ENCODE measurements around the gene IQCH. TPM values are rescaled to one million over a fixed set of nuclear protein-coding genes. Genes with fewer than 3 reads are reported as not detected.

The IQCH gene
- total RNA-seq, 1 experiment from 2014 or later = 2.1 TPM

GRCh38 chr15:67219288-67219687 is 35.3 kb upstream of the IQCH start:
- no peak overlapping the region for H3K9ac ChIP-seq (ENCODE audit: low read length)
- H3K4me3 ChIP-seq (ENCODE audit: low read length) = no peak overlapping the region
- no peaks in the 10 kb centered on the region for H3K9me3 ChIP-seq (ENCODE audit: low read length)
- POLR2A ChIA-PET (ENCODE audit: unreplicated experiment) = no interaction called here
- peaks cover 3% of the 10 kb centered on the region; the same call in 1 of the 2 replicates for H3K36me3 ChIP-seq (ENCODE audit: low read depth, low read length)
- H3K79me2 ChIP-seq (ENCODE audit: low read length) = no peaks in the 10 kb centered on the region
- H3K27ac ChIP-seq (ENCODE audit: low read length) = no peak overlapping the region
- no peaks in the 10 kb centered on the region for H3K27me3 ChIP-seq (ENCODE audit: low read length)
- BruUV-seq (replicated peaks) = no TSS peak
- DNase-seq (no peak), ATAC-seq (no peak)
- intact Hi-C loops (cut with micrococcal nuclease) = no loop called here
- TF ChIP-seq EZH2phosphoT487 (IDR thresholded peaks at IDR 0.05; ENCODE audit: borderline replicate concordance, low read length) (no peak), EZH2 (IDR thresholded peaks at IDR 0.05; ENCODE audit: low read length, unreplicated experiment) (no peak), CTCF (conservative IDR thresholded peaks at IDR 0.05; ENCODE audit: low read depth, low read length) (no peak)
- H3F3A ChIP-seq (ENCODE audit: low read length, unreplicated experiment) = no peaks in the 10 kb centered on the region
- no peaks in the 10 kb centered on the region for H4K20me1 ChIP-seq (ENCODE audit: low read length)
- no peaks in the 10 kb centered on the region for H3K4me1 ChIP-seq (ENCODE audit: insufficient read depth, low read length)
- no peak overlapping the region for H2AFZ ChIP-seq (ENCODE audit: low read length)
- no peaks in the 10 kb centered on the region for H3K9me2 ChIP-seq (replicated peaks; ENCODE audit: low read length)
- H3K4me2 ChIP-seq (ENCODE audit: low read length) = no peak overlapping the region
- CTCF ChIA-PET = no interaction called here

GRCh38 chr15:67224889-67225288 is 29.7 kb upstream of the IQCH start:
- Histone ChIP-seq H3K9ac (ENCODE audit: low read length) (no peak overlapping the region), H3K79me2 (ENCODE audit: low read length) (no peaks in the 10 kb centered on the region), H3K27me3 (ENCODE audit: low read length) (no peaks in the 10 kb centered on the region), H3K9me3 (ENCODE audit: low read length) (no peaks in the 10 kb centered on the region), H3K9me2 (replicated peaks; ENCODE audit: low read length) (no peaks in the 10 kb centered on the region), H3K36me3 (ENCODE audit: low read depth, low read length) (peaks cover 11% of the 10 kb centered on the region; the same call in 1 of the 2 replicates), H4K20me1 (ENCODE audit: low read length) (no peaks in the 10 kb centered on the region), H3K4me1 (ENCODE audit: insufficient read depth, low read length) (peaks cover 13% of the 10 kb centered on the region), H3K4me3 (ENCODE audit: low read length) (no peak overlapping the region), H3K27ac (ENCODE audit: low read length) (peak overlapping the region; percentile 21), H2AFZ (ENCODE audit: low read length) (no peak overlapping the region), H3K4me2 (ENCODE audit: low read length) (0 out of 2 replicates have a peak overlapping the region, but pooled peaks have one; percentile 4), H3F3A (ENCODE audit: low read length, unreplicated experiment) (peaks cover 2% of the 10 kb centered on the region)
- CTCF ChIA-PET = no interaction called here
- BruUV-seq (replicated peaks) = no TSS peak
- DNase-seq = peak; percentile 39
- ATAC-seq = no peak
- intact Hi-C loops (cut with micrococcal nuclease) = no loop called here
- TF ChIP-seq EZH2 (IDR thresholded peaks at IDR 0.05; ENCODE audit: low read length, unreplicated experiment) (no peak), EZH2phosphoT487 (IDR thresholded peaks at IDR 0.05; ENCODE audit: borderline replicate concordance, low read length) (no peak), CTCF (conservative IDR thresholded peaks at IDR 0.05; ENCODE audit: low read depth, low read length) (no peak)
- POLR2A ChIA-PET (ENCODE audit: unreplicated experiment) = interaction anchor here (0.5 kb wide), 1 partner anchor 104 kb away, joined by 7 read pairs; no protein-coding TSS in a partner anchor

- Histone ChIP-seq H2AFZ (ENCODE audit: low read length) (no peak overlapping the region), H3K27me3 (ENCODE audit: low read length) (no peaks in the 10 kb centered on the region), H3K4me2 (ENCODE audit: low read length) (0 out of 2 replicates have a peak overlapping the region, but pooled peaks have one; percentile 4), H3F3A (ENCODE audit: low read length, unreplicated experiment) (peaks cover 2% of the 10 kb centered on the region), H3K4me1 (ENCODE audit: insufficient read depth, low read length) (peaks cover 13% of the 10 kb centered on the region), H4K20me1 (ENCODE audit: low read length) (no peaks in the 10 kb centered on the region), H3K27ac (ENCODE audit: low read length) (peak overlapping the region; percentile 21), H3K4me3 (ENCODE audit: low read length) (no peak overlapping the region), H3K9me3 (ENCODE audit: low read length) (no peaks in the 10 kb centered on the region), H3K9ac (ENCODE audit: low read length) (no peak overlapping the region), H3K9me2 (replicated peaks; ENCODE audit: low read length) (no peaks in the 10 kb centered on the region), H3K79me2 (ENCODE audit: low read length) (no peaks in the 10 kb centered on the region), H3K36me3 (ENCODE audit: low read depth, low read length) (peaks cover 8% of the 10 kb centered on the region; the same call in 1 of the 2 replicates)
- intact Hi-C loops (cut with micrococcal nuclease) = no loop called here
- no peak for TF ChIP-seq CTCF (conservative IDR thresholded peaks at IDR 0.05; ENCODE audit: low read depth, low read length)
- TF ChIP-seq EZH2 (IDR thresholded peaks at IDR 0.05; ENCODE audit: low read length, unreplicated experiment) = no peak
- TF ChIP-seq EZH2phosphoT487 (IDR thresholded peaks at IDR 0.05; ENCODE audit: borderline replicate concordance, low read length) = no peak
- DNase-seq (peak; percentile 42), ATAC-seq (no peak)
- POLR2A ChIA-PET (ENCODE audit: unreplicated experiment) = interaction anchor here (0.5 kb wide), 1 partner anchor 104 kb away, joined by 7 read pairs; no protein-coding TSS in a partner anchor
- CTCF ChIA-PET = no interaction called here
- no TSS peak for BruUV-seq (replicated peaks)
Observed at GRCh38 chr15:67225336-67225735, 29.2 kb upstream of the IQCH start.

Measured in PC-3 (cell line).